DND-41 (cell line): ENCODE measurements around the gene MAP7D1.

Experiments used
- CTCF ChIP-seq: IDR thresholded peaks from 2 replicates; pipeline ENCODE4 v1.5.1; 2012; ENCODE audit warnings: borderline replicate concordance, low read length, moderate library complexity, mild to moderate bottlenecking; ENCODE audit not compliant: poor library complexity, severe bottlenecking; ENCODE audit errors: extremely low read depth
- EZH2 ChIP-seq: IDR thresholded peaks from 3 replicates; pipeline ENCODE4 v1.6.1; 2012; ENCODE audit warnings: borderline replicate concordance, low read depth, mild to moderate bottlenecking, moderate library complexity, low read length, inconsistent platforms; ENCODE audit not compliant: severe bottlenecking

GRCh38 chr1:36168514-36168913 is 12.6 kb downstream of the MAP7D1 start:
- TF ChIP-seq CTCF: no peak
- no peak for TF ChIP-seq EZH2
